Chondrocyte (in vitro differentiated cells): Measurements from ENCODE around the gene TMEM202. TPM values are rescaled to one million over a fixed set of nuclear protein-coding genes. Genes with fewer than 3 reads are reported as not detected.

ENCODE experiments used
- DNase-seq: peaks from one replicate; pipeline ENCODE4 v3.0.0; 2021; ENCODE audit warnings: mixed read lengths, low spot score
- H3K27ac Mint-ChIP-seq: one replicate; pipeline ENCODE4 v1.8.0; 2021; ENCODE audit warnings: mild to moderate bottlenecking, moderate library complexity, mixed read lengths; ENCODE audit not compliant: unreplicated experiment
- H3K27me3 Mint-ChIP-seq: 2 replicates; pipeline ENCODE4 v1.8.0; 2021; ENCODE audit warnings: low read depth, mixed read lengths
- H3K36me3 Mint-ChIP-seq: 2 replicates; pipeline ENCODE4 v1.8.0; 2021; ENCODE audit warnings: low read depth, mixed read lengths
- H3K4me1 Mint-ChIP-seq: 2 replicates; pipeline ENCODE4 v1.8.0; 2021; ENCODE audit warnings: low read depth, mild to moderate bottlenecking, mixed read lengths
- H3K4me3 Mint-ChIP-seq: one replicate; pipeline ENCODE4 v1.8.0; 2021; ENCODE audit warnings: mild to moderate bottlenecking, moderate library complexity, mixed read lengths; ENCODE audit not compliant: unreplicated experiment
- H3K9me3 Mint-ChIP-seq: 2 replicates; pipeline ENCODE4 v1.8.0; 2021; ENCODE audit warnings: low read depth, mixed read lengths
- CTCF ChIP-seq: fragments of 200-600 bp; sonication (generic); IDR thresholded peaks from 2 replicates; pipeline ENCODE4 v1.5.0; 2021; ENCODE audit warnings: antibody characterized with exemption, mild to moderate bottlenecking, moderate library complexity
- total RNA-seq: library from RNA; stranded (reverse); gene quantifications from 3 replicates; pipeline ENCODE4 v1.2.1, GENCODE V29; 2021

TMEM202 gene
- total RNA-seq, 1 donor from 2014 or later = not detected

DNA sequence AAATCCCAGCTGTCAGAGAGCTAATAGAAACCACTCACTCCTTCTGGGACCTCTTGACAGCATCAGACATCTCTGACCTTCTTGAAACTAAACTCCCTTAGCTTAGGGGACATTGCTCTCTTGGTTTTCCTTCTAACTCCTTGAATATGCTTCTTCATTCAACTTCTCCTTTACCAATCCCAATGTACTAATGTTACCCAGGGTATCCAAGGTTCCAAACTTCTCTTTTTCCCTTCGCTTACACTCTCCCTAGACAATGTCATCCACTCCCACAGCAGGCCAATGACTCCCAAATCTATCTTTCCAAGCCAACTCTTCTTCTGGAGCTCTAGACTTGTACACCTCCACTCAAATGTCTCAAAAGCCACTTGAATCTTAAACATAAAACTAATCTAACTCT, 36.9 kb upstream of the TMEM202 start:
- TF ChIP-seq CTCF = no peak
- H3K9me3 Mint-ChIP-seq = no peaks in the 10 kb centered on the region
- no peak overlapping the region for H3K4me3 Mint-ChIP-seq

DNA sequence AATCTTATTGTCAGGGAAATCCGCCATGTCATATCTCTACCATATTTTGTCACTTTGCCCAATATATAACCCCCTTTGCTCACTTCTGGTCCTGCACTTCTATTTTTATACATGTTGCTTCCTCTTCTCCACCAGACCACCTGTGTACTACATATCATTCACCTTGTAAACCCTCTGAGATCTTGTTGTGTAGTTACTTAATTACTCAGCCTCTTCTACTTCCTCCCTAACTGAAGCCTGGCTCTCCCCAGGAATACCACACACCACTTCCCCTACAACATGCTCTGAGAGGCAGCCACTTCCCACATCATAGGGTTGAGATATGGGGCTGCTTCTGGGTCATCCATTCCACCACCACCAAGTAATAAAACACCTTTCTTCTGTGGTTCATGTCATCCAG, 32.3 kb upstream of the TMEM202 start:
- DNase-seq = no peak
- Mint-ChIP-seq H3K27me3 (no peaks in the 10 kb centered on the region), H3K4me1 (peaks cover 5% of the 10 kb centered on the region), H3K36me3 (peaks cover 4% of the 10 kb centered on the region), H3K4me3 (no peak overlapping the region), H3K27ac (no peak overlapping the region), H3K9me3 (no peaks in the 10 kb centered on the region)
- TF ChIP-seq CTCF = no peak

More for the DNA sequence above, 36.9 kb upstream of the TMEM202 start:
- H3K27ac Mint-ChIP-seq = no peak overlapping the region
- H3K4me1 Mint-ChIP-seq = peaks cover 10% of the 10 kb centered on the region
- DNase-seq = no peak
- H3K36me3 Mint-ChIP-seq = peaks cover 2% of the 10 kb centered on the region
- no peaks in the 10 kb centered on the region for H3K27me3 Mint-ChIP-seq

DNA sequence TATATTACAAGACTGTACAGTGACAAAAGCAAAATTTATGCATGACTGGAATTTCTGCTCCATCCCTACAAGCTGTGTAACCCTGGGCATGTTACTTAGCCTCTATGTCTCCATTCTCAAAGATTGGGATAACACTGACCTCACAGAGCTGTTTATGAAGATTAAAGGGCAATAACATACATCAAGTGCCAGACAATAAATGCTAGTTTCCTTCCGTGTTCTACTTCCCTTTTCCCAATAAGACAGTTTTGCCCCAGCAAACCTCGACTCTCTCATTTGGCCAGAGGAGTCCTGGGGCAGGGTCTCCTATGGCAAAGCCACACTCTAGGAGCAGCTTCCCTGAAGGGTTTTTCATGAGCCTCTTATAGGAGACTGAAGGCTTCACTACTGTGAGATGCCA, 29.8 kb upstream of the TMEM202 start:
- Mint-ChIP-seq H3K4me1 (peaks cover 10% of the 10 kb centered on the region), H3K4me3 (no peak overlapping the region), H3K27ac (no peak overlapping the region), H3K36me3 (peaks cover 4% of the 10 kb centered on the region), H3K27me3 (no peaks in the 10 kb centered on the region), H3K9me3 (no peaks in the 10 kb centered on the region)
- no peak for TF ChIP-seq CTCF
- no peak for DNase-seq

- no peak for DNase-seq
- no peak for TF ChIP-seq CTCF
- no peak overlapping the region for H3K4me3 Mint-ChIP-seq
- no peaks in the 10 kb centered on the region for H3K27me3 Mint-ChIP-seq
- H3K36me3 Mint-ChIP-seq = peaks cover 4% of the 10 kb centered on the region
- no peaks in the 10 kb centered on the region for H3K9me3 Mint-ChIP-seq
- no peak overlapping the region for H3K27ac Mint-ChIP-seq
- peaks cover 16% of the 10 kb centered on the region for H3K4me1 Mint-ChIP-seq
Measured at GRCh38 chr15:72368899-72369298, 29.2 kb upstream of the TMEM202 start.

DNA sequence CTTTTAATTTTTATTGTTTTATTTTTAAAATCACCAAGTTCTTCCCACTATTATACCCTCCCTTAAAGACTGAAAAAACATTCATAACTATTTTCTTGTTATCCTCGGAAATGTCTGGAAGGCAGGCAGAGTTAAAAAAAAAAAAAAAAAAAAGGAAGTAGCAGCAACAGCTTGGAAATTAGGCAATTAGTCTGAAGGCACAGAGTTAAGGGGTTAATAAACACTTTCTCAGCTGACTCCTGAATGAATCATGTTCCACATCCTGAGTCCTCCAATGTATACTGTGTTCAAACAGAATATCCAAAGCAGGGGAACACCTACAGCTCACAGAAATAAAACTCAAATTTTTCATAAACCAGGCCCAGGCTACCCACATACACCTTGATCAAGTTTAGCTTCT, 28.1 kb upstream of the TMEM202 start:
- Mint-ChIP-seq H3K4me3 (no peak overlapping the region), H3K36me3 (peaks cover 4% of the 10 kb centered on the region), H3K27me3 (no peaks in the 10 kb centered on the region), H3K27ac (no peak overlapping the region), H3K4me1 (peaks cover 26% of the 10 kb centered on the region), H3K9me3 (no peaks in the 10 kb centered on the region)
- TF ChIP-seq CTCF = no peak
- no peak for DNase-seq
